Ovary (tissue), 9 donors: ENCODE data around the gene EYS. TPM values are rescaled to one million over a fixed set of nuclear protein-coding genes. Genes with fewer than 3 reads are reported as not detected.

ENCODE experiments used
- DNase-seq, 5 donors: peaks; one replicate each; pipeline ENCODE4 v3.0.0-alpha.2; 2019 to 2020
- H3K27ac ChIP-seq, 2 donors: fragments of 200-600 bp; one replicate each; pipeline versions ENCODE4 v1.5.1 to v1.8.0; 2019 to 2022
- H3K27me3 ChIP-seq: fragments of 200-600 bp; one replicate; pipeline ENCODE4 v1.8.0; 2022
- H3K36me3 ChIP-seq: fragments of 200-600 bp; sonication (generic); one replicate; pipeline ENCODE4 v1.5.1; 2019
- H3K4me1 ChIP-seq: one replicate; pipeline ENCODE4 v1.8.1; 2013; ENCODE audit warnings: mild to moderate bottlenecking, moderate library complexity; ENCODE audit not compliant: insufficient read depth
- H3K4me3 ChIP-seq: fragments of 200-600 bp; sonication (generic); one replicate; pipeline ENCODE4 v1.5.1; 2017
- H3K9me3 ChIP-seq, 2 donors: fragments of 200-600 bp in 1 of 2; sonication (generic) in 1 of 2; one replicate each; pipeline versions ENCODE4 v1.5.1 to v1.8.1; 2013 to 2019; ENCODE audit warnings: mild to moderate bottlenecking in 1 of 2, moderate library complexity in 1 of 2
- EP300 ChIP-seq: sonication (generic); formaldehyde crosslinking; IDR thresholded peaks from one replicate; pipeline ENCODE4 v1.6.1; 2017; ENCODE audit warnings: antibody characterized with exemption
- POLR2A ChIP-seq: fragments of 450-650 bp; IDR thresholded peaks from one replicate; pipeline ENCODE4 v1.6.1; 2017; ENCODE audit warnings: antibody characterized with exemption, mild to moderate bottlenecking, moderate library complexity
- WGBS, 3 donors: extraction: QIAGEN DNeasy Blood & Tissue Kit in 1 of 3; methylation state at CpG; one replicate each; pipeline versions ENCODE4 v1.1.5 to v1.1.7; 2013 to 2017; 5-methylcytosine and 5-hydroxymethylcytosine counted together
- intact Hi-C, 4 donors: fragments of 100-400 bp; cut with DNase I; formaldehyde crosslinking; loops; one replicate each; pipeline versions ENCODE4 v1.11.0 to v1.15.1; 2022 to 2023
- polyA plus RNA-seq, 2 donors: library from polyadenylated mRNA; stranded (reverse); fragments of 200-250 nt in 1 of 2; fragments of 350-450 nt in 1 of 2; fragmentation: Illumina TruSeq in 1 of 2; extraction: RNeasy Lipid Tissue Mini Kit (QIAGEN cat#74804) in 1 of 2; gene quantifications; one replicate each; pipeline ENCODE4 v1.2.3, GENCODE V29; 2013 to 2014
- total RNA-seq, 7 donors: library from RNA; depleted of rRNA in 2 of 7; stranded (reverse); fragments of >200 nt in 2 of 7; fragmentation: NEBNext Ultra II Directional in 3 of 7; extraction: Animal tissue kit (Norgen Biotek cat#: 25700) in 3 of 7; gene quantifications; one replicate each; pipeline versions ENCODE4 v1.1.0 to v1.2.4, GENCODE V29; 2016 to 2023
- TF ChIP-seq, protein P1 (sequence below), 3 donors: fragments of 450-650 bp in 2 of 3; fragments of 200-600 bp in 1 of 3; IDR thresholded peaks; one replicate each; pipeline versions ENCODE4 v1.5.1 to v1.8.0; 2016 to 2022; ENCODE audit warnings: antibody characterized with exemption in 3 of 3, mild to moderate bottlenecking in 1 of 3
- donor health status: DM: no; HTN: no; CAD: no; lungs with moderate emphysema.
- donor health status: DM: no; HTN: no; CAD: no.
- donor health status: Bipolar disorder and iron deficiency.
- donor health status: DM: yes; HTN: yes; CAD: no.
- donor health status: DM: no; HTN: no; CAD: no.
- donor health status: DM: yes; HTN: yes; CAD: no.

EYS gene
- total and polyA plus RNA-seq, 9 donors: under 0.01 to 0.03 (median 0.01) TPM; not detected in 6

GRCh38 chr6:65646544-65646943, 60.5 kb downstream of the EYS start:
- DNase-seq: no peak
- TF ChIP-seq EP300: no peak
- TF ChIP-seq POLR2A: no peak
- TF ChIP-seq, protein P1, sequence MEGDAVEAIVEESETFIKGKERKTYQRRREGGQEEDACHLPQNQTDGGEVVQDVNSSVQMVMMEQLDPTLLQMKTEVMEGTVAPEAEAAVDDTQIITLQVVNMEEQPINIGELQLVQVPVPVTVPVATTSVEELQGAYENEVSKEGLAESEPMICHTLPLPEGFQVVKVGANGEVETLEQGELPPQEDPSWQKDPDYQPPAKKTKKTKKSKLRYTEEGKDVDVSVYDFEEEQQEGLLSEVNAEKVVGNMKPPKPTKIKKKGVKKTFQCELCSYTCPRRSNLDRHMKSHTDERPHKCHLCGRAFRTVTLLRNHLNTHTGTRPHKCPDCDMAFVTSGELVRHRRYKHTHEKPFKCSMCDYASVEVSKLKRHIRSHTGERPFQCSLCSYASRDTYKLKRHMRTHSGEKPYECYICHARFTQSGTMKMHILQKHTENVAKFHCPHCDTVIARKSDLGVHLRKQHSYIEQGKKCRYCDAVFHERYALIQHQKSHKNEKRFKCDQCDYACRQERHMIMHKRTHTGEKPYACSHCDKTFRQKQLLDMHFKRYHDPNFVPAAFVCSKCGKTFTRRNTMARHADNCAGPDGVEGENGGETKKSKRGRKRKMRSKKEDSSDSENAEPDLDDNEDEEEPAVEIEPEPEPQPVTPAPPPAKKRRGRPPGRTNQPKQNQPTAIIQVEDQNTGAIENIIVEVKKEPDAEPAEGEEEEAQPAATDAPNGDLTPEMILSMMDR (IDR thresholded peaks at IDR 0.05): no peak
- no peak overlapping the region for H3K27ac ChIP-seq
- intact Hi-C loops: no loop called here
- H3K36me3 ChIP-seq: no peaks in the 10 kb centered on the region
- no peak overlapping the region for H3K4me3 ChIP-seq
- WGBS, 3 donors: 84 to 86% (median 84%) methylated on average over 3 of the region's 3 CpGs
- H3K4me1 ChIP-seq: no peaks in the 10 kb centered on the region
- no peaks in the 10 kb centered on the region for H3K27me3 ChIP-seq
- H3K9me3 ChIP-seq: no peaks in the 10 kb centered on the region

GRCh38 chr6:65642776-65643175, 64.2 kb downstream of the EYS start:
- H3K9me3 ChIP-seq: no peaks in the 10 kb centered on the region

GRCh38 chr6:65638047-65638831, 68.8 kb downstream of the EYS start:
- no peak for TF ChIP-seq EP300
- no peak for TF ChIP-seq POLR2A
- TF ChIP-seq, protein P1 (IDR thresholded peaks at IDR 0.05): no peak
- Histone ChIP-seq H3K4me3 (no peak overlapping the region), H3K27ac (no peak overlapping the region), H3K4me1 (no peaks in the 10 kb centered on the region), H3K36me3 (no peaks in the 10 kb centered on the region), H3K27me3 (no peaks in the 10 kb centered on the region), H3K9me3 (no peaks in the 10 kb centered on the region)
- DNase-seq: no peak
- intact Hi-C loops: no loop called here
- 90 to 91% (median 90%) methylated on average over 22 of the region's 22 CpGs for WGBS, 3 donors

More at GRCh38 chr6:65642776-65643175, 64.2 kb downstream of the EYS start:
- intact Hi-C loops: no loop called here
- DNase-seq: no peak
- H3K4me1 ChIP-seq: no peaks in the 10 kb centered on the region
- WGBS, 3 donors: 80 to 93% (median 85%) methylated on average over 1 of the region's 1 CpG
- no peak for TF ChIP-seq POLR2A
- no peak for TF ChIP-seq EP300
- TF ChIP-seq, protein P1 (IDR thresholded peaks at IDR 0.05): no peak
- H3K27ac ChIP-seq: no peak overlapping the region
- no peak overlapping the region for H3K4me3 ChIP-seq
- no peaks in the 10 kb centered on the region for H3K27me3 ChIP-seq
- no peaks in the 10 kb centered on the region for H3K36me3 ChIP-seq

DNA sequence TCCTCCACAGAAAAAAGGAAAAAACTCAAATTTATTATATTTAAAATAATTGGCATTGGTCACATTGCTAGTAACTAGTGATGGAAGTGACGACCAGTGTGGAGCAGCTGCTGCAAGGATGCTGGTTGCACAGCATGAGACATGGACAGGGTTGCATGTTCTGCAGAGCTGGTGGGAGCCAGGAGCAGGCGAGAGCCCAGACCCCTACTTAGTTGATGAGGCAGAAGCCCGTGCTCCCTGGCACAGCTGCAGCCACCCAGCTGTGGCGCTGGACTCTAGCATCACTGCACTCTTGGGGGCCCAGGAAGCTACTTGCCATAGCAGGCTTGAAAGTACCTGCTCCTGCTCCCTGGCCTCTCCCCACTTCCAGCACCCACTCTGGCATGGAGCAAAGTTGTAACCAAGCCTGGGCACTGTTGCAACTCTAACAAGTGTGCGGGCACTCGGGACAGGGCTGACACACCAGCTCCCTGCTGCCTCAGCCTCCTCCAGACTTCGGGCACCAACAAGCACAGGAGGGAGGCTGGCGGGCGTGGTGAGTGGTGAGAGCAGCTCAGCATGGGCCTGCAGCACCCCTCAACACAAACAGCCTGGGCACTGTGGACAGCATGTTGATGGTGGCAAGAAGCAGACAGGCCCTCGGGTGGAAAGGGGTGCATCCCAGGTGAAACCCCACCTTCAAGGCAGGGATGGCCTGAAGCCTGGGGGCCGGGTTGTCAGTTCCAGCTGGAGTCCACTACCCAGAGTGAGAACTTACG, 69.6 kb downstream of the EYS start:
- Histone ChIP-seq H3K36me3 (no peaks in the 10 kb centered on the region), H3K9me3 (no peaks in the 10 kb centered on the region), H3K4me1 (no peaks in the 10 kb centered on the region), H3K27ac (no peak overlapping the region), H3K27me3 (no peaks in the 10 kb centered on the region), H3K4me3 (no peak overlapping the region)
- no peak for DNase-seq
- WGBS, 3 donors: 84 to 87% (median 84%) methylated on average over 12 of the region's 12 CpGs
- TF ChIP-seq POLR2A: no peak
- no peak for TF ChIP-seq EP300
- TF ChIP-seq, protein P1 (IDR thresholded peaks at IDR 0.05): no peak
- intact Hi-C loops: no loop called here
